GM13977 (cell line): ENCODE results near the gene ZMIZ1.

Source experiments
- DNase-seq: peaks from one replicate; pipeline ENCODE4 v3.0.0; 2012; ENCODE audit warnings: low spot score
- in situ Hi-C: fragments of 300-500 bp; cut with MboI; formaldehyde crosslinking; loops from one replicate; pipeline ENCODE4 v1.12.0; 2022; ENCODE audit warnings: low sequenced_read_pairs, low pct_unique_long_range_greater_than_20kb, mixed read lengths, inconsistent platforms; ENCODE audit not compliant: unreplicated experiment
- TF ChIP-seq, protein P1 (sequence below): IDR thresholded peaks from 2 replicates; pipeline ENCODE4 v1.5.1; 2012; ENCODE audit warnings: mild to moderate bottlenecking, control low read depth; ENCODE audit not compliant: insufficient read depth; ENCODE audit errors: extremely low read depth, missing control alignments

The ZMIZ1 gene

DNA sequence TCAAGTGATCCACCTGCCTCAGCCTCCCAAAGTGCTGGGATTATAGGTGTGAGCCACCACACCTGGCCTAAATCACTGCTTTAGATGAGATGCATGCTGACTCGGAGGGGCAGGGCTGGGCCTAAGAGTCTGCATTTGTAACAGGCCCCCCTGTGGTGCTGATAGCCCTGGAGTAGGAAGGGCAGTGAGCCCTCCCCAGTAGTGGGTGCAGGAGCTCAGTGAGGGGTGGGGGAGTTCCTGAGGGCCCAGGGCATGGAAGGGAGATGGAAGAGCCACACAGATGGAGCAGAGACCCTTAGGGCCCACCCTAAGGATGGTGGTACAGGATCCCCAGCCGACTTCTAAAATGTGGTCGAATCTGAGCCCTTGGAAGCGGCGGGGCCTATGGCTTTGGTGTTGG lies 146.8 kb downstream of the ZMIZ1 start:
- in situ Hi-C loops, result no loop called here
- TF ChIP-seq, protein P1, sequence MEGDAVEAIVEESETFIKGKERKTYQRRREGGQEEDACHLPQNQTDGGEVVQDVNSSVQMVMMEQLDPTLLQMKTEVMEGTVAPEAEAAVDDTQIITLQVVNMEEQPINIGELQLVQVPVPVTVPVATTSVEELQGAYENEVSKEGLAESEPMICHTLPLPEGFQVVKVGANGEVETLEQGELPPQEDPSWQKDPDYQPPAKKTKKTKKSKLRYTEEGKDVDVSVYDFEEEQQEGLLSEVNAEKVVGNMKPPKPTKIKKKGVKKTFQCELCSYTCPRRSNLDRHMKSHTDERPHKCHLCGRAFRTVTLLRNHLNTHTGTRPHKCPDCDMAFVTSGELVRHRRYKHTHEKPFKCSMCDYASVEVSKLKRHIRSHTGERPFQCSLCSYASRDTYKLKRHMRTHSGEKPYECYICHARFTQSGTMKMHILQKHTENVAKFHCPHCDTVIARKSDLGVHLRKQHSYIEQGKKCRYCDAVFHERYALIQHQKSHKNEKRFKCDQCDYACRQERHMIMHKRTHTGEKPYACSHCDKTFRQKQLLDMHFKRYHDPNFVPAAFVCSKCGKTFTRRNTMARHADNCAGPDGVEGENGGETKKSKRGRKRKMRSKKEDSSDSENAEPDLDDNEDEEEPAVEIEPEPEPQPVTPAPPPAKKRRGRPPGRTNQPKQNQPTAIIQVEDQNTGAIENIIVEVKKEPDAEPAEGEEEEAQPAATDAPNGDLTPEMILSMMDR, result no peak
- no peak for DNase-seq

DNA sequence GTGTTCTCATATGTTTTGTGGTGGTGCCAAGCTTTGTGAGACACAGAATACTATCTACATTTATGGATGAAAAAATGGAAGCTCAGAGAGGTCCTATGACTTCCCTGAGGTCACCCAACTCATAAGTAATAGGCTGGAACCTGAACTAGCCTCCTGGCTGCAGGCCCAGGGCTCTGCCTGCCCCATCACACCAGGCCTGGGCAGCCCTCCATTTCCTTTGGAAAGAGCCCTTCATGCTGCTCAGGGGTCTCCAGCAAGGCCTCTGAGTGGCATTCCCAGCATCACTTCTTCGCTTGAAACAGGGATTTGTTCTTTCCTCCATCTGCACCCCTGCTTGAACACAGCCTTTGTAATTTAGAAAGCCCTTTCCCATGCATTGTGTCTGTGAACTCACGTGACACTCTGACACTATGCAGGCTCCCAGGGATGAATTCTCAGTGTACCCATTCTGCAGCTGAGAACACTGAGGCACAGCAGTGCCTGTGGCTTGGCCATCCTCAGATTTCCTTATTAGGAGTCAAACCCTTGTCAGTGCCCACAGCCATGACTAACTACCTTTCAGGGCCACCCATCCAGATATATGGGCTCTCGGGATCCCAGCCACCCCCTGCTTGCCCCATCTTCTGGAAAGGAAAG lies 150.7 kb downstream of the ZMIZ1 start:
- TF ChIP-seq, protein P1, result no peak

DNA sequence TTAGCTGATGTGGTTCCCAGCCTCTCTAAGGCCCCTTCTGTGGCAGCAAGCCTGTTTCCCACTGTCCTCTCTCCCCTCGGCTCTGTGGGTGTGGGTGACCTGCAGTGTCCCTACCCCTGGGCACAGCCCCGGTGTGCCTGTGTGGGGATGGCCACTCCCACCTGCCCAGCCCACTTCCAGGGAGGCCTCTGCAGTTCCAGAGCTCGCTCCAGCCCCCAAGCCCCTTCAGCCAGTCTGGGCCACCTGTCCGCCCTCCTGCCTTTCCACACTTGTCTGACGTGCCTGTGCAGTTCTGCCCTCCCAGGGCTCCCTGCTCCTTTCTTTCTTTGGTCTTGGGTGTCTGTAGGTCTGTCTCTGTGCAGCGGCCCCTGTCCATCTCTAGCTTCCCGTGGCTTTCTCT lies 151.5 kb downstream of the ZMIZ1 start:
- in situ Hi-C loops, result no loop called here
- TF ChIP-seq, protein P1, result no peak
- DNase-seq, result no peak

More for the DNA sequence above, 150.7 kb downstream of the ZMIZ1 start:
- no peak for DNase-seq
- in situ Hi-C loops, result no loop called here

DNA sequence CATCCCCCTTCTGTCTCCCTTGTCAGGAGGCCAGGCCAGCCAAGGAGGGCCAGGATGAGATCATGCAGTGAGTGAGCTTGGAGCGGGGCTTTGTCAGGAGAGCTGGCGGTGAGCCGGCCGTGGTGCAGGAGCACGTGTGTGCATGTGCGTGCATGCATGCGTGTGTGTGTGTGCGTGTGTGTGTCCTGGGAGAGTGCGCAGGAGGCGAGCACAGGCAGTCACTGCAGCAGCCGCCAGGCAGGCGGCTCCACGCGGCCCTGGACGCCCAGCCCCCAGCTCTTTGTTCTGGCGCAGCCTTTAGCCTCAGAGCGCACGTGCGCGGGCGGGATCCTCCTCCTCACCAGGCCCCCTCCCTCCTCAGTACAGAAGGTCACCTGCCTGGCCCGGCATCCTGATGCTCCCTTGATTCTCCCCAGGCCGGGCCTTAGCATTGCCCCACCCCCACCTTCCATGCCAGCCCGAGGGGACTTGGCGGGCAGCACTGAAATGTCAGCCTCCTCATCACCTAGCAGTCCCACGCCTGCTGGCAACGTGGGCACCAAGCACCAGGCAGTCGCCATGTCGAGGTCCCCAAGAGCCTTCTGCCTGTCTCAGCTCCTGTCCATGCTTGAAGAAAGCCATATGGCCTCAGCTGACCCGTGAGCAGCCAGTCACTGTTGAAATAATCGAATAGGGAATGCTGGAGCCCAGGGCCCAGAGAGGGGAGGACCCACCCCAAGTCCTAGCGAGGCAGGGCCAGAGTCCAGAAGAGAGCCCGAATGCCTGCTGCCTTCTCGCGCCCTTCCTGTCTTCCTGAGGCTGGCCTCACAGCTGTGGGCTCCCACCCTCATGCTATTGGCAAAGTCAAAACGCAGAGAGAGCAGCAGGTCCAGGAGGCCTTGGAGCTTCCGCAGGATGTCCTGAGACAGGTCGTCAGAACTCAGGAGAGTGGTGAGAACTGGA lies 152.6 kb downstream of the ZMIZ1 start:
- DNase-seq, result no peak

DNA sequence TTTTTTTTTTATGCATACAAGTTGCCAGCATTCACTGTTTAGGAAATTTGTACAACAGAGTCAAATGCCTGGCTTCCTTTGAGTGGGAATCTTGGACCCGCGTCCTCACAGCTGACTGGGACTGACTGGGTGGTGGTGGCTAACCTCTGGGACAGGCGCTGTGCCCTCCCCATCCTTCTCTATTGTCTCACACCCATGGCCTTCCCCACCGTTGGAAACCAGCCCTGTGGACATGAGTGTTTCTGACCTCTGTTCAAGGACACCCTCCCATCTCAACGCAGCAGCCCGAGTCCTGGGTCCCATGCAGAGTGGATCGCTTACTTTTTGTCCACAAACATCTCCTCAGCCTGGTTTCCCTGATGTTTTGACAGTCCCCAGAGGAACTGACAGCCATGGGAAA lies 153.4 kb downstream of the ZMIZ1 start:
- DNase-seq, result no peak
- in situ Hi-C loops, result no loop called here
- TF ChIP-seq, protein P1, result no peak

More for the DNA sequence above, 152.6 kb downstream of the ZMIZ1 start:
- TF ChIP-seq, protein P1, result no peak
- in situ Hi-C loops, result no loop called here

DNA sequence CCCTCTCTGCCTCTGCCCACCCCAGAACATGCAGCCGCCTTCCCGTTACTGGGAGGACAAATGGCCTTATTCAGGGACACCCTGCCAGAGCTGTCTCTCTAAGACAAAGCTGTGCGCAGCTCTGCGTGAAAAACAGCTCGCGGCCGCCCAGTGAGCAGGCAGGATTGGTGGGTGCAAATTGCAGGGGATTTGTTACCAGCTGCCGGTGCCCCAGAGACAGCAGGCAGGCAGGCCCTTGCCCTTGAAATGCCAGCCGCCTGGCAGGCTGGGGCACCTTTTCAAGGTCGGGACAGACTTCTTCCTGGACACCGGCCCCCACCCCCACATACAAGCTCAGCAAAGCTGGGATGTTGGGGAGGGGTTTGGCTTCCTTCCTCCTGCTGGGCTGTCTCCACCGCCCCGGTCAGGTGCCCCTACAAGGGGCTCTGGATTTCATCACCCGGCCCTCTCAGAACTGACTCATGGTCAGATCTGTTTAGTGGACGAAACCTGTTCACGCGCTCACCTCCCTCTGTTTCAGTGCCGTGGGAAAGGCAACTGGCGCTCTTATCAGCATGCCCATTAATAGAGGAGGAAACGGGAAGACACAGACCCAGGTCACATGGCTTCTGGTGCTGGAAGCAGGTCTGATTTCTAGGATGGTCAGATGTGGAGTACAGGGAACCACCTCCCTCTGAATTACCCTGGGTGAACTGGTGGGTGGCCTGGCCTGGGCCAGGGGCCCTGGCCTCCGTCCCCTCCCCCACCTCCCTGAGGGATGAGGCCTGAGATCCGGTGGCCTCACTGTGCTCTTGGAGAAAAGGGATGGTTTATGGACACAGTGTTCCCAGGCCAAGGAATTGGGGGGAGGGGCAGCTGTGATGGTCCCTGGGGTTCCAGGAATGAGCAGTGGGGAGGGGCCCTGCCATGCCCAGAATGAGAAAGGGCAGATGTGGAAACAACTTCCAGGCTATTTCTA lies 154.6 kb downstream of the ZMIZ1 start:
- in situ Hi-C loops, result no loop called here
- TF ChIP-seq, protein P1, result no peak

More for the DNA sequence above, 154.6 kb downstream of the ZMIZ1 start:
- DNase-seq, result no peak
